Amniotic epithelial cell (primary cell): ENCODE data around the gene STK40.

Experiments
- DNase-seq: peaks from one replicate; pipeline ENCODE4 v3.0.0-alpha.2; 2010; ENCODE audit warnings: low read depth

Gene STK40

GRCh38 chr1:36343651-36344394, 41.9 kb downstream of the STK40 start:
- no peak for DNase-seq

DNA sequence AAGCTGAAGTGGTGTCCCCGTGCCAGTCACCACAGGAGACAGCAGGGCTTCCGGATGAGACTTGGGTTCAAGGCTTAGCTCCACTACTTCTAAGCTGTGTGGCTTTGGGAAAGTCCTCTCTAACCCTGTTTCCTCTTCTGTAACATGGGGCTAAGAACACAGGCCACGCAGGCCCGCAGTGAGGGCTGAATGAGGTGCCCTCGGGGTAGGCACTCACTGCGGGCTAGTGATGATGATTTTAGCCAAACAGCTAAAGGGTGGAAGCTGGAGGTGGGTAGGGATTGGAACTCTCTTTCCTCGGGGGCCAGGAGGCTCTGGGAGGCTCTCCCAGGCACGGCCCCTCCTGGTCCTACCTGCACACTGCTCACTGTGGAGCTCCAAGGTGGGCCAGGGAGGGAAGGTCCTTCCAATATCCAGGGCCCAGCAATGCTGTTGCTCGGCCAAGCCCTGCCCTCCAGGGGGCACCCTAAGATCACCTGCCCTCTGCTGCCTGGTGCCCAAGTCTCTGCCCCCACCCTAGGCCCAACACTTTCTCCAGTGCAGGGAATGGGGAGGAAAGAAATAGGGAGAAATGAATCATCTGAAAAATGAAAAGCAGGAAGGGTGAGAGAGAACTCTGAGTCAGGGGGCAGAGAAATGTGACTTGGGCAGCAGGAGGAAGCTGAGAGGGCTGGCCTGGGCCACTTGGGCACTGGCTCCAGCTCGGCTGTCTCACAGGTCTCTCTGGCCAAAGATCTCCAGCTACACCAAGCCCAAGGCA, 43.1 kb downstream of the STK40 start:
- DNase-seq: peak; percentile 74

DNA sequence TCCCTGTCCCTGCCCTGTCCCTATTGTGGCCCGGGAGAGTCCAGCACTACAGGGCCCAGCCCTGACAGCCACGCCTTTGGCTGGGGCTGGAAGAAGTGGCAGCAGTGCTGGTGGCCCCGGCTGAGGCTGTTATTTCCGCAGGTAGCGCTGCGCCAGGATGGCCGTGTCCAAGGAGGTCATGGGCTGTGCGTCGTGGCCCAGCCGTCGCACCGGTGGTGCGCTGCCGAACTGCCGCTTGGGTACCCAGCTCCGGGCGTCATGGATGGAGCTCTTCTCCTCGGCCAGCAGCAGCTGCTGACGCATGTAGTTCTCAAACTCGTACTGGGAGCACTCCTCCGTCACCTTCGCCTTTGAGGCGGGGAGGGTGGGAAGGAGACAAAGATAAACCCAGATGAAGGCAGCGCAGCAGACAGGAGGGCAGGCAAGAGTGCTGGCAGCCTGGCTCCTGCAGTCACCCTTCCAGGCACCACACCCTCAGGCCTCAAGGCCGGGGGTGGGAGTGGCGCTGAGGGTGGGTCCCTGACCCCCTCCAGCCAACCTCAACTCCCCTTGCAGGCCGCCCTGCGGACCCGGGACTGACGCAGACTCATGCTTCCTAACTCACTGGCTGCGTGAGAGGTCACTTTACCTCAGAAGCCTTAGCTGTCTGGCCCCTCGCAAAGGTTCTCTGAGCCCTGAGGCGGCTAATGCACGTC, 44.0 kb downstream of the STK40 start:
- no peak for DNase-seq

DNA sequence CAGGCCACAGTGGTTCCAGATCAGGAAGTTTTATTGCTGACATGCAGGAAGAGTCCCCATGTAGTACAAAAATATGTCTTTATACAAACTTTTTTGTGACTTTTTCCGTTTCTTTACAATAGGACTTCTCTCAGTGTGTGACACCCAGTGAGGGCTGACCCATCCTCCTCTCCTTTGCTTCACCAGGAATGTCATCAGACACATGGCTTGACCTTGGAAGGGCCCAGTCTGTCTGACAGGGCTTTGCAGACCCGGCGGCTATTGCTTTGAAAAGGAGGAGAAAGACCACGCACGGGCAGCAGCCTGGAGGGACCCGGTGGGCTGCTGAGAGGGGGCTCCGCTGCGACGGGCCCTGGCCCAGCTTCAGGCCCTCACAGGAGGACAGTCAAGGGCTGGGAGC, 46.1 kb downstream of the STK40 start:
- no peak for DNase-seq

- no peak for DNase-seq
Observed at GRCh38 chr1:36339215-36339614, 46.5 kb downstream of the STK40 start.

DNA sequence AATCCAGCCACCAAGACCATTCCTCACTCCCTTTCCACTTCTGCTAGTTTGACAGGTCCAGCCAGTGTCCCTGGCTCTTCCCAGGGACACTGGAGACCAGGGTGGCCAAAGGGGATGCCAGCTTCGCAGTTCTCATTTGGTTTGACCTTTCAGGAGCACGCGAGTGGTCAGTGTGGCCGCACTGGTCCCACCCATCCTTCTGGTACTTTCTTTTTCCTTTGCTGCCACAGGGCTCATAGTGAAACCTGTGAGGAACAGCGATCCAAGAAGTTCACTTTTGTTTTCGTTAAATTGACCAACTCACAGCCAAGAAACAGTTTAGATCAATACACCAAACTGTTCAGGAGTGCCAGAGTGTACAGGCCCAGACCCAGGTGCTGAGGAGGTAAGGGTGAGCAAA, 47.9 kb downstream of the STK40 start:
- DNase-seq: no peak

DNA sequence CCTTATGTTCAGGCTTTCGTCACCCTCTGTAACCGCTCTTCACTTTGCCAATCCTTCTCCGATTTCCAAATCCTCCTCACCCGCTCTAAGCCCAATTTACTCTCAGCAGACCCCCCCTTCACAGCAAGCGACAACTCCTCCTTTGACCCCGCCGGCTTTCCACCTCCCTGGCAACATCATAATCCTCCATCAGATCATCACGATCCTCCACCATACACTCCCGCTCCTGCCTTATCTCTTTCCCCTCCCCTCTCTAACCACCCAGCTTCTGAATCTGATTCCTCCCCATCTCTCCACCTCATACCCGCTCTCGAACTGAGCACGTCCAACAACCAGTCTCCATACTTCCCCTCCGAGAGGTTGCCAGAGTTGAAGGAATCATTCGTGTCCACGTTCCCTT, 54.8 kb downstream of the STK40 start:
- DNase-seq: no peak

DNA sequence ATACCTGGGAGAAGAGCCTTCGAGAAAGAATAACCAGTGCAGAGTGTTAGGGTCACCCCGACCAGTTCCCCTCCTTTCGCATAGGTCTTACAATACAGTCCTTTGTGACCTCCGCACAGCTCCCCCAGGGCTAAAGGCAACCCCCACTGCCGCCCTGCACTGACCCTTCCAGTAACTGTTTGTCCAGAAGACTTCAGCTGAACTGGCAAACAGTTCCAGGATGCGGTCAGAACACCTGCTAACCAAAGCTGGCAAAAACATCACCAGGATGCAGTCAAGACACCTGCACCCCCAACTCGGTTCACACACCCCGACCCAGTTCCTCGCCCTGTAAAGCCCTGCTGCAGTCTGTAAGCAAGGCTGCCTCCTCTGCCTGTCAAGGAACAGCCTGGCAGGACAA, 55.9 kb downstream of the STK40 start:
- DNase-seq: no peak

DNA sequence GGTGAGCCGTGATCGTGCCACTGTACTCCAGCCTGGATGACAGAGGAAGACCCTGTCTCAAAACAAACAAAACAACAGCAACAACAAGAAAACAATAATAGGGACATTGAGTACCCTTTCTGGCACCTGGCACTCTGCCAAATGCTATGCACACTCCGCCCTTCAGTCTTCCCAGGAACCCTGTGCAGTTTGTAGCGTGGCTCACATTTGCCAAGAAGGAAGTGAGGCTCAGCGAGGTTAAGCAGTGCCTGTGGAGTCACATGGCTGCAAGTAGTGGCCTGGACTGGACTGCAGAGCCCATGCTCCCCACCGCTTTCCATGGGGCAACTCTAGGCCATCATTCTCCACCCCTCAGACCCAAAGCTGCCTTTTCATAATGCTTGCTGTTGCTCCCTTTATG, 57.0 kb downstream of the STK40 start:
- DNase-seq: no peak

- DNase-seq: no peak
Observed at GRCh38 chr1:36328088-36328480, 57.6 kb downstream of the STK40 start.

DNA sequence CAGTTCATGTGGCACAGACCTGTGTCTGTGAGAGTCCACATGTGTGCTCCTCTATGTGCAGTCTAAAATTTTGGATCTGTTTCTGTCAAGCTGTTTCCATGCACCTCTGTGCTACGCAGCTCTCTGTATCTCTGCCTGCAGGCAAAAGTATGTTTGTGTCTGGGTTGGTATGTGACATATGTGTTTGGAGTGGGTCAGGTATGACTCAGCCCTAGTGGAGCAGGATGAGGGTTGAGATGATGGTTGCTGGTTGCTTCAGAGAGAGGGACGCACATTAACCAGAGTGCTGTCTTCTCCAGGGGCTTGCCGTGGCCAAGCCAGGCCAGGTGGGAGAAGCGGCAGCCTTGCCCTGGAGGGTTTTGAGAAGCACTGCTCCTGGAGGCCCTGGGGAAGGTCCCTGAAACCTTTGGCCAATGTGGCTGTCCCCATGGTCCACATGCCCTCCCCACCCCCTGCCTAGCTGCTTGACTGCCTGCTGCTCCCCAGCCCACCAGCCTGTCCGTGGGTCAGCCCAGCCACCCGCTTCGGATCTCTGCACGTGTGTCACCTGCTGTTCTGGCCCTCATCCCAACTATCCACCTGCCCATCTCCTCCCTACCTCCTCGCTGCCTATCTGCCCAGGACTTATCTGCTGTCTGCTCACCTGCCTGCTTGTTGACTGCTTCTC, 58.2 kb downstream of the STK40 start:
- peak; percentile 75 for DNase-seq

DNA sequence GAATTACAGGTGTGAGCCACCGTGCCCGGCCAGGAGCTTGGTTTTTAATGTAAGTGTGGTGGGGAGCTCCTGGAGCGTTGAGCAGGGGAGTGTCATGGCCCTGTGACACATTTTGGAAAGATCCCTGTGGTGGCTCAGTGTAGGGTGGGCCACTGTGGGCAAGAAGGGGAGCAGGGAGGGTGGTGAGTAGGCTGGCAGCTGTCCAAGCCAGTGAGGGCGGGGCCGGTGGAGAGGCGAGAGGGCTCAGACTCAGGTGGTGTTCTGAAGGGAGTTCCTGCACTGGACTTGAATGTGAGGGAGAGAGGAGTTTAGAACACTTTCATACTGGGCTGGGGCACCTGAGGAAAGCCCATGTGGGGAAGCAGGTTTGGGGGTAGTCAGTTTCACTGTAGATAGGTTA, 59.2 kb downstream of the STK40 start:
- DNase-seq: no peak

GRCh38 chr1:36324353-36324703, 61.4 kb downstream of the STK40 start:
- DNase-seq: no peak

- peak; percentile 81 for DNase-seq
Observed at GRCh38 chr1:36323636-36324352, 61.9 kb downstream of the STK40 start, which contains the start of gene EVA1B. Gene EVA1B (minus strand): TSS chr1:36323645. CDS start chr1:36323037, 608 bp downstream.

DNA sequence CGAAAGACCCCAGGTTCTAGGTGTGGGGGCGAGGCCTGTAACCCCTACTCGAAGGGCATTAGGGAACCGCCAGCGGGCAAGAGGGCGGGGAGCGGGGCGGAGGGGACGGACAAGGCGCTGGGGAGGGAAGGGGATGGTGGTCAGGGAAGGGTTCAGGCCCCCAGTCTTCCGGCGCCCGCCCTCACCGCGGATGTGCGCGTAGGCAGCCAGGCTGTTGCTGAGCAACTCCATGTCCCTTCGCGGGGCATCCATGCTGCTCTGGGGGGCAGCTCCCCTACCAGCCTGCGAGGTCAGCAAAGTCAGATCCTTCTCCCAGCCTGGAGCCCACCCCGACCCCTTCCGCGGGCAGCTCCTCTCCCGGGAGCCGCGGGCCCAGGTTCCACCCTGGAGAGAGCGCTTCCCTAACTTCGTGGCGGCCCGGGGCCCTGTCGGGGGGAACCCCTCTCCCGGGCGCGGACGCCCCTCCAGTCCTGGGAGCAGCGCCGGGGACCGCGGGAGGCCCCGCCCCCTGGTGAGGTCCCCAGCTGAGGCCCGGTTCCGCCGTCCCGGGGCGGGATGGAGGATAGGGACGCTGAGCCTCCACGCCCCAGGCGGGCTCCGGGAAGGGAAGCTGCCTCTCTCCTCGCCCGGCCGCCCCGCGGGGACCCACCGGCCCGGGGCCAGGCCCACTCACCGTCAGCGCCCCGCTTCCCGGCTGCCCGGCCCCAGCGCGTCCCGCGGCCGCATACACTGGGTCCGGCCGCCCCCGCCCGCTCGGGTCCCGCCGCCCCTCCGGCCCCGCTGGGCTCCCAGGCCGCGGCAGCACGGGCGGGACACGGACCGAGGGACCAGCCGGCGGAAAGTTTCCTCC, 62.7 kb downstream of the STK40 start:
- peak; percentile 66 for DNase-seq

DNA sequence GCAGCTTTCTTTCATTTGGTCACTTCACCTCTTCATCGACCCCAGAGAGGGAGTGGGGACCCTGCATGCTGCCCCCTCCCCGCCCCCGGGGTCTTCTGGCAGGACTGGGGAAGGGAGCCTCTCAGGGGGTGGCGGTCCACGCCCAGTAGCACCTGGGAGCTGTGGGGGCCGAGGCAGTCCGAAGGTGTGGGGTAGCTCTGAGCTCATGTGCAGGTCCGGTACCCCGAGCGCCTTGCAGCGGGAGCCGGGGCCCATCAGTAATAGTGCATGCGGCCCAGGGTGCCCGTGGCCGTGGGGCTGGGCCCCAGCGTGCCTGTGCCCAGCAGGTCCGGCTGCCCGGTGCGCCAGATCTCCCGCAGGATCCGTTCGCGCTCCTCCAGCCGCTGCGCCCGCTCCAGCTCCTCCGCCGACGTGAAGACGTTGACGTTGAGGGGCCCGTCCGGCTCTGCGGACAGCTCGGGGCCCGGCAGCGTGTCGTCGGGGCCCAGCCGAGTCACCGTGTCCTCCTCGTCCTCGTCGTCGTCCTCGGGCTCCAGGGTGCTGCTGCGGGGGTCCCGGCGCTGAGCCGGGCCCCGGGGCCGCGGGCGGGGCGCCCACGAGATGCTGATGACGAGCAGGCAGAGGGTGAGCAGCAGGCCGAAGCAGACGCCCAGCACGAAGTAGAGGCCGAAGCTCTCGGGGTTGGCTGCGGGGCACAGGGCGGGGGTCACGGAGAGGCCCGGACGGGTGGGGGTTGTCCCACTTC, 63.5 kb downstream of the STK40 start:
- DNase-seq: no peak

- DNase-seq: peak; percentile 87
Observed at GRCh38 chr1:36321119-36321951, 64.4 kb downstream of the STK40 start.

- no peak for DNase-seq
Observed at GRCh38 chr1:36320767-36321118, 65.0 kb downstream of the STK40 start.

GRCh38 chr1:36320291-36320761, 65.4 kb downstream of the STK40 start:
- DNase-seq: no peak
